Stimulated activated CD4-positive, alpha-beta T cell treated with anti-CD3 and anti-CD28 coated beads, Interleukin-4, amount 100 ng/mL, for 4 hours (primary cell): Measurements from ENCODE around the gene COIL.

ENCODE experiments used
- DNase-seq, 2 experiments: peaks; one replicate each; pipeline ENCODE4 v3.0.0-alpha.2; 2020

The COIL gene

GRCh38 chr17:56933868-56934267 is 27.0 kb downstream of the COIL start:
- DNase-seq, result no peak

GRCh38 chr17:56933151-56933745 is 27.6 kb downstream of the COIL start:
- no peak for DNase-seq

- DNase-seq, result no peak
Measured at GRCh38 chr17:56930739-56931337, 30.0 kb downstream of the COIL start.

GRCh38 chr17:56929362-56929969 is 31.4 kb downstream of the COIL start:
- DNase-seq, result no peak

- DNase-seq, result no peak
Measured at GRCh38 chr17:56928586-56928985, 32.3 kb downstream of the COIL start.

GRCh38 chr17:56926704-56927103 is 34.1 kb downstream of the COIL start:
- no peak for DNase-seq

GRCh38 chr17:56926270-56926669 is 34.6 kb downstream of the COIL start:
- no peak for DNase-seq

GRCh38 chr17:56925088-56925487 is 35.8 kb downstream of the COIL start:
- DNase-seq, result no peak

GRCh38 chr17:56919717-56920116 is 41.1 kb downstream of the COIL start:
- no peak for DNase-seq

- DNase-seq, result no peak
Measured at GRCh38 chr17:56918916-56919315, 41.9 kb downstream of the COIL start.

- DNase-seq, result no peak
Measured at GRCh38 chr17:56917559-56918296, 43.1 kb downstream of the COIL start.

GRCh38 chr17:56914581-56915273 is 46.1 kb downstream of the COIL start:
- DNase-seq, result no peak

- DNase-seq, result peak; percentile 87 to 91
Measured at GRCh38 chr17:56913867-56914580, 46.8 kb downstream of the COIL start, which contains the start of gene TRIM25. Gene TRIM25 (minus strand): TSS chr17:56914049. CDS start chr17:56913988, 61 bp downstream.

- no peak for DNase-seq
Measured at GRCh38 chr17:56913353-56913866, 47.4 kb downstream of the COIL start.

GRCh38 chr17:56913000-56913311 is 47.9 kb downstream of the COIL start:
- DNase-seq, result no peak

- DNase-seq, result no peak
Measured at GRCh38 chr17:56912105-56912999, 48.5 kb downstream of the COIL start.

GRCh38 chr17:56910509-56911235 is 50.2 kb downstream of the COIL start:
- DNase-seq, result no peak

- no peak for DNase-seq
Measured at GRCh38 chr17:56909742-56910508, 50.9 kb downstream of the COIL start.

GRCh38 chr17:56908001-56908542 is 52.8 kb downstream of the COIL start:
- no peak for DNase-seq
